NOMO-1 treated with DMSO at 0.1 percent for 48 hours (cell line): ENCODE results near the gene ARAP1.

ENCODE experiments used
- DNase-seq: peaks from one replicate; lab custom pipeline; 2025; ENCODE audit not compliant: unreplicated experiment; lab: John Stamatoyannopoulos, UW

The ARAP1 gene

DNA sequence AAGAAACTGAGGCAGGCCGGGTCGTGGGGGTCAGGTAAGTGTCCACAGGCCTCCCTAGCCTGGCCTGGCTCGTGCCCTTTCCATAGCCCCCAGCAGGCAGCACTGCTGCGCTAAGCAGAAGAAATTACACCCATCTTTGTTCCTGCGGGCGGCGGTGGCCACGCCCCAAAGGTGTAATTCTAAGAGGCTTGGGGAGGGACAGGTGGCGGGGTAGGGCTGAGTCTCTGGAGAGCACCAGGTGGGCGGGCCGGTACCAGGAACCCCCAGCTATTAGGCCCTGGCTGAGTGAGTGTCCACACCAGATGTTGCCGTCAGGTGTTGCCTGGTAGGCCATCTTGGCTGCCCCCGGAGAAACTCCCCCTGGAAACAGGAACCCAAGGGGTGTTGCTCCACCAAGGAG is 12.3 kb upstream of the ARAP1 start:
- DNase-seq = no peak

DNA sequence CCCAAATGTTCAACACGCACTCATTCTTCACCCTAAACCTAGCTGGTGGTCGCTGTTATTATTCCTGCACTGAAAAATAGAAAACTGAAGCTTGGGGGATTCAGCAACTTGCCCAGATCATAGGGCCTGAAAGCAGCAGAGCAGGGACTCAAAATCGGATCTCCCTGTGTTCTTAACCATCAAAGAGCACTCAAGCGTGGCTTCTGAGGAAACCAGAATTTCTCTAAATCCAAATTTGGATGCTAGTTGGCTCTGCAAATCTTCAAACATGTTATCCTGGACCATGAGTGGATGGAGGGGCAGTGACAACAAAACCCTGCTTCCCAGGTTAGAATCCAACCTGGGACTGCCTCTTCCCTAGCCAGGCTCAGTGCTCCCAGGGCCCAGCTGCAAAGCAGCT is 11.6 kb upstream of the ARAP1 start:
- DNase-seq = no peak

DNA sequence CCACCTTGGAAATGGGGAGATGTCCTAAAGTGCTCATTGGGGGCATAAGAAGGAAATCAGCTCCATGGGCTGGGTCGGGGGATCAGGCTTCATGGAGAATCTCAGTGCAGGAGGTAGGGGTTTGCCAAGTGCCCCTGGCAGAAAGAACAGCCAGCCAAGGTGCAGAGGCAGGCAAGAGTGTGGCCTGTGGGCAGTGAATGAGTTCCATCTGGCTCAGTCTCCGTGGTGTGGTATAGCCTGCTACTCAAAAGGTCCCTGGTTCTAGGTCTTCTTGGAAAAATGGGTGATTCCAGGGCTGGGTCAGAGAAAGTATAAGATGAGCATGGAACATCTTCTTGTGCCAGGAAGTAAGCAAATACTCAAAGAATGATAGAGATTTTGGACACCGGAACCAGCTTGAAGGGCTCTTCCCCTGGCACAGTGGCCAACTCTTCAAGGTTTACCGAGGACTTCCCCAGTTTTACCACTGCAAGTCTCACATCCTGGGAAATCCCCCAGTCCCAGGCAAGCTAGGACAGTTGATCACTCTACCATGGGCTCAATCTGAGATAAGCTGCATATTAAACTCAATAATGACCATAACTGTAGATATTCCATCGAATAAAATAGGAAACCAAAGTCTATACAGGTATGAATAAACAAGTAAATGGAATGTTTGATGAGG is 10.6 kb upstream of the ARAP1 start:
- DNase-seq = no peak

DNA sequence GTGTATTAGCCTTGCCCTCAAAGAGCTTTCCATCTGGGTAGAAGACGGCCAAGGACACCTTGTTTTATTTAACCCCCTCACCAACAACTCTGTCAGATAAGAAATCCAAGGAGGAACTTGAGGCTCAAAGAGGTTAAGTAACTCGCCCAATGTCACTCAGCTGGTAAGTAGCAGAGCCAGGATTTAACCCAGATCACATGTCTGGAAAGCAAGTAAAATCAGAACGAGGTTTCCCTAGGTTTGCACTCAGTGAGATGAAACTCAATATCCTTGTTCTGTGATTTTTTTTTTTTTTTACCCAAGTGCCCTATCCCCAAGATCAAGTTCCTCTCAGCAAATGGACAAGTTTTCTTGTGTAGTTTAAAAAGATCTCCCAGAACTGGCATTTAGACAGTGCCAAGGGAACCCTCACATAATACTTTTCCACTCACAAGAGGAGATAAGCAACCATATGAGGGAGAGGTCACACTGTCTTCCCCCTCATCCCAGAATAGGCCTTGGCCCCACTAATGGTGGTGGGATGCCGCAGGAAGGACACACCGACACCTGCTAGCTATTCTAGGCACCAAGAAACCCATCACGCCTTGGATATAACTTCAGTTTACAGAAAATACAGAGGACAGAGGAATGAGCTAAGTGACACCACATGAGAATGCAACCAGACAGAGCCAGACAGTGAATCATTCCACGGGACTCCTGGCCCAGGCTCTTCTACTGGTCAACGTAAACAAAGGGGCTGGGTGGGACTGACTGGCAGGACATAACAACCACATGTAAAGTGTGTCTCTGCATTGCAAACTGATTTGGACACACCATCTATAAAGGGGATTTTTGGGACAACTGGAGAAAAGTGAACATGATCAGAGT is 8.6 kb upstream of the ARAP1 start:
- DNase-seq = no peak

DNA sequence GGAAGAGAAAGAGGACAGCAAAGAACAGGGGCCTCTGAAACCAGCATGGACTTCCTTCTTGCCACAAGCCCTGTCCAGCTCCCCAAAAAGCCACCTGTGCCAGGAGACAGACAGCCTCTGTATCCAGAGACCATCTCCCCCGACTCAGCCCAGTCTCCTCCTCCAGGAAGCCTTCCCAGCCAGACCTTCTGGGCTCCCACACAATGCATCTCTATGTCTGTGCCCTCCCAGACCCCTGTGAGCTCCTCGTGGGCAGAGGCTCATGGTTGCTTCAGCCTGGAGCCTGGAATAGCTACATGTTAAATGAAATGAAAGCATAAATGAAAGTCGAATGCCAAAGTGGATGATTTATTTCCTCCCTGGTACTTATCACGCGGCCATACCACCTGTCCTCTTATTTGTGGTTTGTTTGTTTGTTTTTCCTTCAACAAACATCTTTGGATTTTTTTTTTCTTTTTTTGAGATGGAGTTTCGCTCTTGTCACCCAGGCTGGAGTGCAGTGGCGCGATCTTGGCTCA is 7.3 kb upstream of the ARAP1 start:
- no peak for DNase-seq

DNA sequence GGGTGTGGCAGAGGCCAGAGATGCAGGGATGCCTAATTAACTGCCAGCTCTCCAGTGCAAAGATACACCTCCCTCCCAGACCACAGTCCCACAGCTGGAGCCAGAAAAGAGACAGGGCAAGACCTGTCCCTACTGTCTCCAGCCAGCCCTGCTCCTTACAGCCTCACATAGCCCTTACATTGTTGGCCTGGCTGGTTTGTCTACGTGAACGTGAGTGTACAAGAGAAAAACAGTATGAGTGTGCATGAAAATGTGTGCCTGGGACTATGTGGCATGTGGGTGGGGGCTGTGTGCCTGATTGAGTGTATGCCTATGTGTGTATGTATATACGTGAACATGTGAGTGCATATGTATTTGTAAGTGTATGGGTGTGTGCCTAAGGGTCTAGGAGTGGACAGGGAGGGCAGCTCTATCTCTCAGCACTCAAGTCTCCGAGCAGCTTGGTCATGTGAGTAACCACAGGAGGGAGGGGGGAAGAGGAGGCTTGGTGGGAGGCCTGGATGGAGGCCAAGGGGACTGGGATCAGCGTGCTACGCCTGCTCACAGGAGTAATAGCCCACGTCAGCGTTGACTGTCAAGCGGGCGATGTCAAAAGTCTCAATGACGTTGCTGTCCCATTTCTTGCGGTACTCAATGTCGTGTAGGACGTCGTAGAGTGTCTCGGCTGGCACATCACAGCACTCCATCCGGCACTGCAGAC is 6.6 kb upstream of the ARAP1 start:
- no peak for DNase-seq

DNA sequence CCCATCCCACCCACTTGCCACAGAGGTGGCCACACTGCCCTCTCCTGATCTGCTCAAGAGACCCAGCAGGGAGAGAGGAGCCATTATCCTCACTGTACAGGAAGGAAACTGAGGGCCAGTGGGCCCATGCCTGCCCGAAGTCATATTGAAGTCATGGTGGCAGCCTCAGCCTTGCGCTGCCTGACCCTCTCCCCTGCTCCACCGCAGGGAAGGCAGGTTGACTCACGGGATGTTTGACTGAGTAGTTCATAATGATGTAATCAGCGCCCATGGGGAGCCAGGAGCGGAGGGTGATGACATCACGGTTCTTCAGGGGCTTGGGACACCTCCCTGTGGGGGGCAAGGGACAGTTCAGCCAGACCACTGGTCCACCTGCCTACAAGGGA is 6.1 kb upstream of the ARAP1 start:
- DNase-seq = no peak

DNA sequence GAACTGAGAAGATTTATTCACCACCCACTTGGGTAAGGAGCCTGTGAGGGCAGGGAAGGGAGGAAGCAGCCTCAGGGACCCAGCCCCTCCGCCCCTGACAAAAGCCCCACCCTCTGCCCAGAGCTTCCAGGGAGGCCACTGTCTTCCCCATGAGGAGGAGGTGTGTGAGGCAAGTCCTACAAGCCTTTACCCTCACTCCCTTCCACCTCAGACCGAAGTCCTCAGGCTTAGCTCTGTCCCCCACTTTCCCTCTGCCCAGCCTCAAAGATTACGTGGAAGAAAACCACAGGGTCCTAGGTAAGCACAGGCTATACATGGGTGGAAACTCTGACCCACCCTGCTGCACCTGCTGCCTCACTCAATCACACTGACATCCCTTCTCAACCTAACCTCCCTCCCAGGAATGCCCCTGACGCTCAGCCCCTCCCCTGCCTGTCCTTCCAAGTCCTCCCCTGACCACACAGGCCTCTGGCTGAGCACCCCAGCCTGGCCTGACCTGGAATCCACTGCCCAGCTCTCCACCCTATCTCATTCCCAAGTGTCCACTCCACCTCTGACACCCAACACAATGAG is 3.6 kb upstream of the ARAP1 start:
- no peak for DNase-seq

DNA sequence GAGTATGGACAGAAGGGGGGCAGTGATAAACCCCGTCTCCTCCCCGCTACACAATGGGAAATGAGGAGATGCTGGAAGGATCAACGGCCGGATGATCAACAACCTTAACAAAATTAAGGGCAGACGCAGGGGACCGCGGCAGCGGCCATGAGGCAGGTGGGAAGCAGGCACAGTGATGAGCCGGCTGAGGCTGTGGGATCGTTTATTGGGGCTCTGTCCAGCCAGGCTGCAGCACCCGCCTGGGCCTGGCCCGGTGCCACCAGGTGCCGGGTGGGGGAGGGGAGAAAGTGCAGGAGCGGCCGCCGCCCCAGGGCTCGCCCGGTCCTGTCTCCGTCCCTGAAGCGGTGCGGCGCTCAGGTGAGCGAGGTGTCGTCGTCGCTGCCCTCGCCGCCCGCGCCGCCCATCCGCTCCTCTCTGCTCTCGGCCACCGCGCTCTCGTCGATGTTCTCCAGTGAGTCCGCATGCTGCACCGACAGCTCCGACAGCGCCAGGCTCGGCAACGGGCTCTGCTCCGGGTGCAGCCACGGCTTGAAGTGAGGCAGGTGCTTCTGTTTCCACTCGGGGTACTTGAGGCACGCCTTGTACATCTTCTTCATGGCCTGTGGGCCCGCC is 2.4 kb upstream of the ARAP1 start:
- no peak for DNase-seq

DNA sequence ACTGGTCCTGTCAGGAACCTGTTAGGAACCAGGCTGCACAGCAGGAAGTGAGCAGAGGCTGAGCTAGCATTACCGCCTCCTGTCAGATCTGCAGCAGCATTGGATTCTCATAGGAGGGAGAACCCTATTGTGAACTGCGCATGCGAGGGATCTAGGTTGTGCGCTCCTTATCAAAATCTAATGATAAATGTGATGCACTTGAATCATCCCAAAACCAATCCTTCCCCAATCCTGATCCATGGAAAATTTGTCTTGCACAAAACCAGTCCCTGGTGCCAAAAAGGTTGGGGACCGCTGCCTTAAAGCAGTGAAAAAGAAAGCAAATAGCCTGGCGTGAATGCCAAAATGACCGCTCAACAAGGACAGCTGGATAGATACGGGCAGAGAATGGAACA is 1.9 kb upstream of the ARAP1 start:
- DNase-seq = no peak

DNA sequence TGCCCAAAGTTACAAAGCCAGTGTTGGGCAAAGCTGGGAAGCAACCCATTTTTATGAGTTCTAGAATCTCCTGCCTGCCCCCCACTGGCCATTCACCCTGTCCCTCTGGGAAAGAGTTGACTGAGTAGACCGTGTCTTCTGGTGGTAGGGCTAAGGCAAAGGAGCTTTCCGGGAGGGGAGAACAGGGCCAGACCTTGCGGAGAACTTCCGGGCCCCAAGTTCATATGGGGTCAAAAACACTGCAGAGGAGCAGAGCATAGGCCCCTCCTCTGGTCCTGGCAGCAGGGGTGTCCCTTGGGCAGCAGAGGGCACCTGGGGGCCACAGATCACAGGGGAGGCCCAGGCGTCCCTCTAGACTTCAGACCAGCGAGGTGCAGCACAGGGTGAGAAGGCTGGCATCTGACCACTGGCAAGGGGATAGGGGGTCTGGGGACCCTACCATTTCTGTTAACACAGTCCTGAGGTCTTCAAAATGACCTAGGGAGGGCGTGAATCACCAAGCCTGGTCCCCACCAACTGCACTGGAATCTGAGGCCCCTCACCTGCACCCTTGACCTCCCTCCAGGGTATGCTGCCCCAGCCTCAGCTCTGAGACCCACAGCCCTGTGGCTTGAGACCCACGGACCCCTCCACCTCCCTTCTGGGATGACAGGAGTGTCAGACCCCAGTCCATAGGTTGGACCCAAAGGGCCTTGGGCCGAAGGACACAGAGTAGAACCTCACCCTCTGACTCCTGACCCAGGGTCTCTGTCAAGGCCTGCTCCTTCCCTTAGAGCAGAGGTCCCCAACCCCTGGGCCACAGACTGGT is 1.3 kb upstream of the ARAP1 start:
- DNase-seq = no peak

DNA sequence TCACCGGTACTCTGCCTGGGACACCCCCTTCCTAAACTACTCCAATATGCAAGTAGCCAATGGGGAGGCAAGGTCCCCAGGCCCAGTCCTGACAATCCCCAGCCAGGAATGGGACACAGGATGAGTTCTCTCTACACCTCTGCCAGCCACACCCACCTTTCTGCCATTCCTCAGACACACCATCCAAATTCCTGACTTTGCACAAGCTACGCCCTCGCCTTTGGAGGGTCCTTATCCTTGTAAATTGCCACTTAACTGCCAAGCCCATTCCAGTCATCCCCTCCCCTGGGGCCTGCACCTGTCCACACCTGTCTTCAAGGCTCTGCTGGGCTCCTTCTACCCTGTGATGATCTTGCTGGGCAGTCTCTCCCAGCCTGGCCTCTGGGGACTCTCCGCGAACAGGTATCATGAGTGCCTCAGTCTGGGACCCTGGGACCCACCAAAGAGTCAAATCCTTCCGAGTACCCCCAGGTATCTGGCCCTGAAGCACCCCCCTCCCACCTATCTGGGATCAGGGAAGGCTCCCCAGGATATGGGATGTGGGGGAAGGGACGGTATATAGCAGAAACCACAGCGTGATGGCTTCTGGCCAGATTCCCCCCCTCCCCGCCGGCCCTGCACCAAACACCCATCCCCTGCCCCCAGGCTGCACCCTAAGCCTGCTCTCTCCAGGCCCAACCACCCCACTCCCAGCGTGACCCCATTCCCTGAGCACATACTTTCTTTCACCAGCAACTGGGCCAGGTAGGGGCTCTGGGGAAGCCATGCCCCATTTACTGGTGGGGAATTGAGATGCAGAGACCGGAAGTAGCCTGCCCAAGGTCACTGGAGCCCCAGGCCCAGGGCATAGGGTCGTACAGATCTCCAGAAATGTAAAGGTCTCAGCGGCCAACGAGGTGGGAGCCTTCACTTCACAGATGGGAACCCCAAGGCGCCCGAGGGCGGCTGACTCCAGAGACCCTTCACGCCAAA is 806 bp downstream of the ARAP1 start:
- DNase-seq = no peak

DNA sequence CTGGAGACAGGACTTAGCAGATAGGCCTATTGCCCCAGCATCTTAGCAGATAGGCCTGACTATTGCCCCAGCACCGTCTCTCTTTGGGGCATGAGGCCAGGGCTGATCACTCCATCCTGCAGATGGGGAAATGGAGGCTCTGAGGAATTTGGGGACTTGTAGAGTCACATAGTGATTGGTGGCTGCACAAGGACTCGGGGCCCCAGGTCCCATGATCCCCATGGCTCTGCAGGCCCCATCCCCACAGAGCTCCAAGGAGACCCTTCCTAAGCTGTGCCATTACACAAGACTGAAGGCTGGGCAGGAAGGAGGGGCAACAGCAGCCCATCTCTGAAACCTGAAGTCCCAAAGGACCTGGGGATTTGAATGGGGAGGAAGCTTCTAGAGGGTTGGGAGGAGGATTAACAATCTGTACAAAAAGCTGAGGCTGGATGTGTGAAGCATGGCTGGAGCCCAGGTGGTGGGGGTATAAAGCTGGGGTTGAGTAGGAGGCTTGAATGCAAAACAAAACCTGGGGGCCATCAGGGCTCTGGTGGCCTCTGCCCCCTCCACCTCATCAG is 1.6 kb downstream of the ARAP1 start:
- no peak for DNase-seq

DNA sequence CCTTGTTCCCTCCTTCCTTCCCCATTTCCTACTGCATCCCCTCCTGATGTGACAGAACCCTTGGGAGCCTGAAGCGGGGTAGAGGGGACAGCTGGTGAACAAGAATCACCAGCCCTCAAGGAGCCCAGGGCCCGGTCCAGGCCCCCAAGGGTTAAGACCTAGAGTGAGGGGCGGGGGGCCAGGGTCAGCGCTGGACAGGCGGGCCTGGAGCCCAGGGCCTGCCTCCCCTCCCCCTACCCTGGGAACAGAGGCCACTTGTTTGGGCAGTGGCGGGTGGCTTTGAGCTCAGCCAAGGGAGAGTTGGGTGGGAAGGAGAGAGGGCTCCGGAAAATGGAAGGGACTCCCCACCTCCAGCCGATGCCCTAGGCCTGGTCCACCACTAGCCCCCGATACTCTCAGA is 2.1 kb downstream of the ARAP1 start:
- DNase-seq = no peak

DNA sequence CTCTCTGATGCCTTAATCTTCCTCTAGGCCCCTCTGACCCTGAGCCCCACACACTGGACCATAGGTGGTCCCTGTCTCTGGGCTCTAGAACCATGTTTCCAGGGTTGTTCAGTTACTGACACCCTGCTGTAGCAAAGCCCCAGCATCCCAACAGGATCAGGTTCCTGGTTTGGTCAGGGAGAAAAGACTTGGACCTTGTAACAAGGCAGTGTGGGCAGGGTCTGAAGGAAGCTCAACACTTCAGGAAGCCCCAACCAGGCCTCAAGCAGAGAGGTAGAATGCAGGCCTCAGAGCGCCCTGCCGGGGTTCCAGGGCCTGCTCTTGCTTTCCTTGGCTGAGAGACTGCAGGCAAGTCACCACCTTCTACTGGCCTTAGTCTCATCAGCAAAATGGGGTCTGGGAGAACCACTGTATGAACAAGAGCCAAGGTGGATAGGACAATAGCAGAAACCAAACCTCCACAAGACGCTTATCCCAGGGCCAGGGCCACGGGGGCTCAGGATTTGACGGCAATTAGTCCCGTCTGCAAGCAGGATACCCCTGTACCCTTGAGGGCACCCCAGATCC is 4.8 kb downstream of the ARAP1 start:
- DNase-seq = no peak

DNA sequence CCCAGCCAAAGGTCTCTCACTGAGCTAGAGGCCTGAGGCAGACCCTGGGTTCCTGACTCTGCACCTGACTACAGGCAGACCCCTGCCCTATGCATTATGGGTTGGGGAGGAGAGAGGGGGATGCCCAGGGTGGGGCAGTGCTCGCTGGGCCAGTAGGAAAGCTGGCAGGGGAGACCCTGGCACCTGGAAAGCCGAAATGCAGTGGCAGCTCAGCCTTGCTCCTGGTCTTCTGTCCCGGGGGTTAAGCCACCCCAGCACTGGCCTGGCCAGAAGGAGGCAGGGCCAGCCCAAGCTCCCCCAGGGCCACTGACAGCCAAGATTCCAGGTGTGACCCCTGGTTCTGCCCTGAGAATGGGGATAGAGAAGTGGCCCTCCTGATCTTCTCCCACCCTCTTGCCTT is 5.4 kb downstream of the ARAP1 start:
- no peak for DNase-seq

DNA sequence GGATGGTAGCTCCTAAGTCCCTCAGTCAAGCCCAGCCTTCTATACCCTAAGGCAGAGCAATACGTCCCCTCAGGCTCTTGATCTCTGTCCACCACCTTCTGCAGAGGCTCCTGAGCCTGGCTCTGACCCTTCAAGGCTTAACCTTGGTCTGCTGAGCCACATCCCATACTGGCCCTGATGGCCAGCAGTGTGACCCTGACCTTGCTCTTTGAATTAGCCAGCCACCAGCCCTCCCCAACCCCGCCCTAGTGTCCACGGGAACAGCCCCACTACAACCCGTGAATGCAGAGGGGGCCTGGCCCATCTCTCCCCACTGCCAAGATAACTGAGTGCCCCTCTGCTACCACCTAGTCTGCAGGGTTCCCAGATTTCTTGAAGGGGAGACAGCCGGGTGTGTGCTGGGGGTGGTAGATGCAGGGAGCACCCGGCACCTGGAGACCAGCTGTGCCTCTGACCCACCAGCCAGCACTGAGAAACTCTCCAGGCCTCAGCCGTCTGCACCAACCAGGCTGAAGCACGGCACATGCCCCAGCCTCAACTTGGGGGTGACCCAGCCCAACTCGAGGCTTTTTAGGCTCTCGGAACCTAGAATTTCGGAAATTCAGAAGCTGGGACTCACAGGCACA is 6.2 kb downstream of the ARAP1 start:
- DNase-seq = no peak

DNA sequence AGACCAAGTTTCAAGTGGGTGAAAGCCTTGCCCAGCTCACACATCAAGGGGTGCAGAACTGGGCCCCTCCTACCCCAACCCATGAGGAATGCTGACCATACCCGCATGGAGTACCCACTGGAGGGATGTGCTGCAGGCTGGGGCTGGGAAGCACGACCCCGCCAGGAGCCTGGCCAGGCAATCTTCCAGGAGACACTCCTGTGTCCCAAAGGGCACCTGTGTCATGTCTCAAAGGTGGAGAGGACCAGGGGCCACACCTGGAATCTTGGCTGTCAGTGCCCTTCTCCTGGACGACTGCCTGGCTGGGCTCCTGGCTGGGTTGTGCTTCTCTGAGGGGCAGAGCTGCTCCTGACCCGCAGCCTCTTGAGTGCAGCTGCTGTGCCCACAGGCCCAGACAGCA is 6.7 kb downstream of the ARAP1 start:
- no peak for DNase-seq
